Measurements from ENCODE around the gene ANGEL1. TPM values are rescaled to one million over a fixed set of nuclear protein-coding genes. Genes with fewer than 3 reads are reported as not detected.

Gene ANGEL1
- total and polyA plus RNA-seq, 4 donors = 5.2 to 15.9 (median 9.6) TPM

- Histone ChIP-seq H3K36me3 (ENCODE audit: control insufficient read depth in 4 of 4, insufficient read depth in 3 of 4, low read depth in 1 of 4, low read length in 3 of 4) (peaks cover 4 to 48% (median 26%) of the 10 kb centered on the region in 4 donors), H3K4me3 (ENCODE audit: low read depth in 1 of 3, low read length in 3 of 3) (no peak overlapping the region), H3K27me3 (ENCODE audit: control insufficient read depth in 4 of 4, insufficient read depth in 4 of 4, low read length in 3 of 4) (no peaks in the 10 kb centered on the region), H3K4me1 (ENCODE audit: control insufficient read depth in 4 of 4, insufficient read depth in 4 of 4, low read length in 3 of 4) (peaks cover 0 to 5% (median 0%) of the 10 kb centered on the region in 4 donors), H3K9me3 (ENCODE audit: control insufficient read depth in 4 of 4, low read length in 3 of 4) (no peaks in the 10 kb centered on the region), H3K9ac (ENCODE audit: low read depth in 1 of 2, low read length in 2 of 2) (no peak overlapping the region), H3K27ac (ENCODE audit: low read depth in 1 of 2, low read length in 2 of 2) (no peak overlapping the region)
- WGBS = 69% methylated on average over 6 of the region's 6 CpGs
- TF ChIP-seq FOXA1 (IDR thresholded peaks at IDR 0.05) (no peak), FOXA2 (IDR thresholded peaks at IDR 0.05) (no peak), TAF1 (conservative IDR thresholded peaks at IDR 0.05) (no peak), JUND (IDR thresholded peaks at IDR 0.05) (no peak), YY1 (IDR thresholded peaks at IDR 0.05) (no peak), GABPA (IDR thresholded peaks at IDR 0.05 in 1 of 2, conservative IDR thresholded peaks at IDR 0.05 in 1 of 2) (no peak), ATF3 (IDR thresholded peaks at IDR 0.05) (no peak), HNF4A (conservative IDR thresholded peaks at IDR 0.05) (no peak), RAD21 (IDR thresholded peaks at IDR 0.05) (no peak), ZBTB33 (IDR thresholded peaks at IDR 0.05) (no peak), NR2F2 (IDR thresholded peaks at IDR 0.05) (no peak), RXRA (IDR thresholded peaks at IDR 0.05) (no peak), HNF4G (IDR thresholded peaks at IDR 0.05) (no peak)
- TF ChIP-seq, protein P1, sequence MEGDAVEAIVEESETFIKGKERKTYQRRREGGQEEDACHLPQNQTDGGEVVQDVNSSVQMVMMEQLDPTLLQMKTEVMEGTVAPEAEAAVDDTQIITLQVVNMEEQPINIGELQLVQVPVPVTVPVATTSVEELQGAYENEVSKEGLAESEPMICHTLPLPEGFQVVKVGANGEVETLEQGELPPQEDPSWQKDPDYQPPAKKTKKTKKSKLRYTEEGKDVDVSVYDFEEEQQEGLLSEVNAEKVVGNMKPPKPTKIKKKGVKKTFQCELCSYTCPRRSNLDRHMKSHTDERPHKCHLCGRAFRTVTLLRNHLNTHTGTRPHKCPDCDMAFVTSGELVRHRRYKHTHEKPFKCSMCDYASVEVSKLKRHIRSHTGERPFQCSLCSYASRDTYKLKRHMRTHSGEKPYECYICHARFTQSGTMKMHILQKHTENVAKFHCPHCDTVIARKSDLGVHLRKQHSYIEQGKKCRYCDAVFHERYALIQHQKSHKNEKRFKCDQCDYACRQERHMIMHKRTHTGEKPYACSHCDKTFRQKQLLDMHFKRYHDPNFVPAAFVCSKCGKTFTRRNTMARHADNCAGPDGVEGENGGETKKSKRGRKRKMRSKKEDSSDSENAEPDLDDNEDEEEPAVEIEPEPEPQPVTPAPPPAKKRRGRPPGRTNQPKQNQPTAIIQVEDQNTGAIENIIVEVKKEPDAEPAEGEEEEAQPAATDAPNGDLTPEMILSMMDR (IDR thresholded peaks at IDR 0.05; ENCODE audit: low read depth, low read length, missing input control) = no peak
- TF ChIP-seq, protein P2, sequence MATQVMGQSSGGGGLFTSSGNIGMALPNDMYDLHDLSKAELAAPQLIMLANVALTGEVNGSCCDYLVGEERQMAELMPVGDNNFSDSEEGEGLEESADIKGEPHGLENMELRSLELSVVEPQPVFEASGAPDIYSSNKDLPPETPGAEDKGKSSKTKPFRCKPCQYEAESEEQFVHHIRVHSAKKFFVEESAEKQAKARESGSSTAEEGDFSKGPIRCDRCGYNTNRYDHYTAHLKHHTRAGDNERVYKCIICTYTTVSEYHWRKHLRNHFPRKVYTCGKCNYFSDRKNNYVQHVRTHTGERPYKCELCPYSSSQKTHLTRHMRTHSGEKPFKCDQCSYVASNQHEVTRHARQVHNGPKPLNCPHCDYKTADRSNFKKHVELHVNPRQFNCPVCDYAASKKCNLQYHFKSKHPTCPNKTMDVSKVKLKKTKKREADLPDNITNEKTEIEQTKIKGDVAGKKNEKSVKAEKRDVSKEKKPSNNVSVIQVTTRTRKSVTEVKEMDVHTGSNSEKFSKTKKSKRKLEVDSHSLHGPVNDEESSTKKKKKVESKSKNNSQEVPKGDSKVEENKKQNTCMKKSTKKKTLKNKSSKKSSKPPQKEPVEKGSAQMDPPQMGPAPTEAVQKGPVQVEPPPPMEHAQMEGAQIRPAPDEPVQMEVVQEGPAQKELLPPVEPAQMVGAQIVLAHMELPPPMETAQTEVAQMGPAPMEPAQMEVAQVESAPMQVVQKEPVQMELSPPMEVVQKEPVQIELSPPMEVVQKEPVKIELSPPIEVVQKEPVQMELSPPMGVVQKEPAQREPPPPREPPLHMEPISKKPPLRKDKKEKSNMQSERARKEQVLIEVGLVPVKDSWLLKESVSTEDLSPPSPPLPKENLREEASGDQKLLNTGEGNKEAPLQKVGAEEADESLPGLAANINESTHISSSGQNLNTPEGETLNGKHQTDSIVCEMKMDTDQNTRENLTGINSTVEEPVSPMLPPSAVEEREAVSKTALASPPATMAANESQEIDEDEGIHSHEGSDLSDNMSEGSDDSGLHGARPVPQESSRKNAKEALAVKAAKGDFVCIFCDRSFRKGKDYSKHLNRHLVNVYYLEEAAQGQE (IDR thresholded peaks at IDR 0.05) = no peak
- no peak for DNase-seq (ENCODE audit: low spot score)
Observed at GRCh38 chr14:76784266-76784874, 28.3 kb downstream of the ANGEL1 start.

Data from liver (tissue), 9 donors.